Ramos (cell line): ENCODE data around the gene NUP37.

Source experiments
- in situ Hi-C: fragments of 300-500 bp; cut with MboI; formaldehyde crosslinking; loops from one replicate; pipeline ENCODE4 v1.14.3; 2022; ENCODE audit warnings: low sequenced_read_pairs; ENCODE audit not compliant: unreplicated experiment

Gene NUP37

DNA sequence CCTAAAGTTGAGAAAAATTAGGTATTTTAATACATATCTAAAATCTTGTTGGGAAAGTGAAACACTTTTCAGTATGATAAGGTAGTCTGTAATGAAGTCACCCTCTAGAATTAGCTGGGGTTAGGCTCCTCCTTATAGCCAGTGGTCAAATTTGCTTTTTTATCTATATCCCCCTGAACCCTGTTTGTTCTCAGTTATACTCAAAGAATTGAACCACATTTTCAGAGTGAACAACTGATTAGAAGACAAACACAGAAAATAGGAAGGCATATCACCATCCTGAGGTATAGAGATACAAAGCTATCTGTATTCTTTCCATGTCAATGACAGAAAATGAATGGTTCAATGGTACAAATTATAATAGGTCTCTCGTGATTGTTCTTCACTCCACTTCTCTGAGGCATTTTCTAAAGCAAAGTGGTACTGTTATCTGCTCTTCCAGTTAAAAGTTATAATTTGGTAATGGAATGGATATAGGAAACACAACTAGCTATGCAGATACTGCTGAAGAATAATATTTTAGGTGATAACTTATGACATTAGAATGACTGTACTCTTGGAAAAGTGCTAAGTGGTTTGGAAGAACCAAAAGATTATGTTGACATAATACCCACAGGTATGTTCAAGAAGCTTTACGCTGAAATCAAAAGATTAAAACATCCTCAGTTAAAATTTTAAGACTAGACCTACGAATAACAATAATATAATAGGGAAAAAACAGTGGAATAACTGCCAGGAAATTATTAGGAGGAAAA lies 85.7 kb downstream of the NUP37 start:
- in situ Hi-C loops: no loop called here

DNA sequence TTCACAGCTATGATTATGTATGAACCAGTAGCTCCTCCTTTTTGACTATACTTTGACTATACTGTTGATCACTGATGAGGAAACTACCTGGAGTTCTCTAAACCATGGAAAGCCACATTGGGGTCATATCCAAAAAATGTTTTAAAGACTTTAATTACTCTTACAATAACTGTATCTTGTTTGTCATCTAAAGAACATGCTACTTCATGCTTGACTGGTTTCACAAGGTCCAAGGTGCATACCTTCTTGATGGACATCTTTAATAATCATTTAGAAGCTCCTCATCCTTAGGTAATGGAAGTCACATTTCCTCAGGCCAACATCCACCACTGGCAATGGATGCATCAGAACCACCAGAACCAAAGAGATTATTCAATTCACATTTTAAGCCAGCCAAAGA lies 88.1 kb downstream of the NUP37 start:
- in situ Hi-C loops: no loop called here

DNA sequence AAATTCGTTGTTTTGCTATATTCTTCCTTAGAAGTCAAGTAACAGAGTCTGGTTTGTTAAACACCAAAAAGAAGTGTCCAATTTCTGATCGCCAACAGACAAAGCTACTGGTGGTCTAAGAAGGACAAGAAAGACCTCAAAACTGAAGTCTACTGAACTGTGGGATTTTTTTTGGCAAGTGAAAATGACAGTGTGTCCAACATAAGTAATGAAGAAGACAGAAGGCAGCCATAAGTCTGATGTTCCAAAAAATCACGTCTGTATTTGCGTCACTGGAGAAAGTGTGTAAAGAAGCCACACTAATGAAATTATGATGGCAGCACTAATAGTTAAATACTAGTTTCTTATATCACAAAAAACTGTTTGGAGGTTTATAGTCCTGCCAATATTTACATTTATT lies 90.8 kb downstream of the NUP37 start:
- in situ Hi-C loops: no loop called here

DNA sequence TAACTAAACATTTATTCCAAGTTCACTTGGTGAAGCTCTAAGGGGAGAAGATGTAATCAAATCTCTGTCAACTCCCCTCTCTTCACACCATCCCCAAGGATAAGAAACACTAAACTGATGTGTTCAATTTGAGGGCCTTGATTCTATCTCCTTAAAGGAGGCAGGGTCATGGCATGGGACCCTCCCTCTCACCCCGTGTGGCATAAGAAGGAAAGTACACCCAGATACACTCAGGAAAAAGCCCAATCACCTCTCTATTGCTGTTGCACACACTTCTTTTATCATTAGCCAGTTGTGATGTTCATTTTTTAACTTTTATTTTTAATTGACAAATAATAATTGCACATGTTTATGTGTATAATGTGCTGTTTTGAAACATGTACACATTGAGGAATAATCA lies 93.2 kb downstream of the NUP37 start:
- in situ Hi-C loops: no loop called here

- in situ Hi-C loops: no loop called here
Observed at GRCh38 chr12:102024765-102025164, 95.1 kb downstream of the NUP37 start.

GRCh38 chr12:102023343-102023930 lies 96.5 kb downstream of the NUP37 start:
- in situ Hi-C loops: no loop called here
